ENCODE data around the gene CAMK2A.

DNA sequence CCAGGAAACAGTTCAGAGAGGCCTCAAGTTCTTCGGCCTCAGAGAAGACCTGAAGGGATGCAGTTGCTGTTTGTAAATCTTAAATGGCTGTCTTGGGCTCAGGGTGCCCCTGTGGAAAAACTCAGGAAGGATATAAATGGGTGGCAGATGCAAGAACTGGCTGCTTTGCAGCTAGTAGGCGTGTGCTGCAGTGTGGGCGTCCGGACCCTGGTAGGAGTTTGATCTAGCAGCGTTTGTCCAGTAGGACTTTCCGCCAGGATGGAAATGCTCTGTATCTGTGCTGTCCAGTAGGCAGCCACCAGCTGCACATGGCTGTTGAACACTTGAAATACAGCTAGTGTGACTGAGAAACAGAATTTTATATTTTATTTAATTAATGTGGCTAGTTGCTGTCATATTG, 115.3 kb downstream of the CAMK2A start:
- TF ChIP-seq, protein P1, sequence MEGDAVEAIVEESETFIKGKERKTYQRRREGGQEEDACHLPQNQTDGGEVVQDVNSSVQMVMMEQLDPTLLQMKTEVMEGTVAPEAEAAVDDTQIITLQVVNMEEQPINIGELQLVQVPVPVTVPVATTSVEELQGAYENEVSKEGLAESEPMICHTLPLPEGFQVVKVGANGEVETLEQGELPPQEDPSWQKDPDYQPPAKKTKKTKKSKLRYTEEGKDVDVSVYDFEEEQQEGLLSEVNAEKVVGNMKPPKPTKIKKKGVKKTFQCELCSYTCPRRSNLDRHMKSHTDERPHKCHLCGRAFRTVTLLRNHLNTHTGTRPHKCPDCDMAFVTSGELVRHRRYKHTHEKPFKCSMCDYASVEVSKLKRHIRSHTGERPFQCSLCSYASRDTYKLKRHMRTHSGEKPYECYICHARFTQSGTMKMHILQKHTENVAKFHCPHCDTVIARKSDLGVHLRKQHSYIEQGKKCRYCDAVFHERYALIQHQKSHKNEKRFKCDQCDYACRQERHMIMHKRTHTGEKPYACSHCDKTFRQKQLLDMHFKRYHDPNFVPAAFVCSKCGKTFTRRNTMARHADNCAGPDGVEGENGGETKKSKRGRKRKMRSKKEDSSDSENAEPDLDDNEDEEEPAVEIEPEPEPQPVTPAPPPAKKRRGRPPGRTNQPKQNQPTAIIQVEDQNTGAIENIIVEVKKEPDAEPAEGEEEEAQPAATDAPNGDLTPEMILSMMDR (IDR thresholded peaks at IDR 0.05), result no peak
- no peak for TF ChIP-seq POLR2A (IDR thresholded peaks at IDR 0.05)

Measured in Peyer's patch (tissue), 4 donors.